HT1080 (cell line): ENCODE results near the gene RBP5. TPM values are rescaled to one million over a fixed set of nuclear protein-coding genes. Genes with fewer than 3 reads are reported as not detected.

Source experiments
- DNase-seq: peaks from one replicate; pipeline ENCODE4 v3.0.0-alpha.2; 2015; ENCODE audit warnings: low read depth
- small RNA-seq: library from RNA; depleted of rRNA; stranded (forward); fragments of <200 nt; gene quantifications from one replicate; pipeline ENCODE3, GENCODE V24; 2014
- total RNA-seq: library from RNA; depleted of rRNA; stranded (reverse); fragments of >200 nt; shearing (Covaris generic); gene quantifications from 2 replicates; pipeline ENCODE4 v1.2.3, GENCODE V29; 2014; rRNA removed

The RBP5 gene
- total RNA-seq, 1 experiment from 2014 or later, result not detected

GRCh38 chr12:7076493-7076892 lies 52.2 kb downstream of the RBP5 start:
- no peak for DNase-seq

GRCh38 chr12:7075939-7076338 lies 52.8 kb downstream of the RBP5 start:
- DNase-seq, result no peak

- no peak for DNase-seq
Measured at GRCh38 chr12:7075518-7075917, 53.2 kb downstream of the RBP5 start.

GRCh38 chr12:7073946-7074345 lies 54.7 kb downstream of the RBP5 start:
- DNase-seq, result no peak

Small RNA genes lying within 50 kb of the gene (small RNA-seq; reads per million reads assigned to genes)
- not detected for gene RNU6-485P

Other genes starting within 250 kb of the RBP5 start
- 3.5 and 3.6 TPM in 2 replicates for gene LRRC23, start 224.1 kb downstream of the RBP5 start, total RNA-seq
- gene ENO2, start 214.3 kb downstream of the RBP5 start, total RNA-seq, result 13.4 and 26.3 TPM in 2 replicates
- 6.6 and 11.6 TPM in 2 replicates for gene ATN1, start 200.9 kb downstream of the RBP5 start, total RNA-seq
- gene RNU7-1, start 185.1 kb downstream of the RBP5 start, total RNA-seq, result not detected in 2 replicates
- 127 and 201 TPM in 2 replicates for gene C12orf57, start 184.9 kb downstream of the RBP5 start, total RNA-seq
- 0.05 and 0.37 TPM in 2 replicates for gene PTPN6, start 177.5 kb downstream of the RBP5 start, total RNA-seq
- gene PHB2, start 158.2 kb downstream of the RBP5 start, total RNA-seq, result 647 and 649 TPM in 2 replicates
- 107 and 122 TPM in 2 replicates for gene EMG1, start 158.0 kb downstream of the RBP5 start, total RNA-seq
- 8.0 and 9.6 TPM in 2 replicates for gene LPCAT3, start 110.4 kb downstream of the RBP5 start, total RNA-seq
- gene C1S, start 68.2 kb downstream of the RBP5 start, total RNA-seq, result 1.8 and 3.3 TPM in 2 replicates
- gene C1R, start 36.4 kb downstream of the RBP5 start, total RNA-seq, result 1.3 and 2.3 TPM in 2 replicates
- 18.0 and 20.3 TPM in 2 replicates for gene C1RL, start 19.7 kb downstream of the RBP5 start, total RNA-seq
- gene CLSTN3, start 1.5 kb upstream of the RBP5 start, total RNA-seq, result 7.7 and 14.0 TPM in 2 replicates
- gene PEX5, start 60.8 kb upstream of the RBP5 start, total RNA-seq, result 20.5 and 22.1 TPM in 2 replicates
- gene ACSM4, start 175.2 kb upstream of the RBP5 start, total RNA-seq, result not detected in 2 replicates